Thymus (tissue), 14 donors: ENCODE measurements around the gene GAN. TPM values are rescaled to one million over a fixed set of nuclear protein-coding genes. Genes with fewer than 3 reads are reported as not detected.

Experiments
- DNase-seq, 9 donors: peaks; one replicate each; pipeline ENCODE4 v3.0.0-alpha.2; 2013; ENCODE audit warnings: low spot score in 9 of 9, low read depth in 6 of 9, missing footprints in 1 of 9
- H3K27ac ChIP-seq, 2 donors: one replicate each; pipeline ENCODE4 v1.5.1; 2013; ENCODE audit warnings: control low read depth in 1 of 2, low read depth in 1 of 2, low read length in 1 of 2, mild to moderate bottlenecking in 1 of 2, moderate library complexity in 1 of 2
- H3K27me3 ChIP-seq, 2 donors: one replicate each; pipeline ENCODE4 v1.5.1; 2013; ENCODE audit warnings: low read length in 1 of 2; ENCODE audit not compliant: control insufficient read depth in 2 of 2, insufficient read depth in 1 of 2
- H3K36me3 ChIP-seq, 2 donors: one replicate each; pipeline ENCODE4 v1.5.1; 2013; ENCODE audit warnings: low read length in 1 of 2, mild to moderate bottlenecking in 1 of 2, moderate library complexity in 1 of 2; ENCODE audit not compliant: control insufficient read depth in 2 of 2, insufficient read depth in 2 of 2
- H3K4me1 ChIP-seq, 2 donors: one replicate each; pipeline ENCODE4 v1.5.1; 2013; ENCODE audit warnings: low read length in 2 of 2; ENCODE audit not compliant: control insufficient read depth in 2 of 2, insufficient read depth in 2 of 2
- H3K4me3 ChIP-seq, 2 donors: one replicate each; pipeline ENCODE4 v1.5.1; 2013; ENCODE audit warnings: low read length in 2 of 2, control low read depth in 1 of 2, mild to moderate bottlenecking in 1 of 2
- H3K9me3 ChIP-seq, 2 donors: one replicate each; pipeline ENCODE4 v1.5.1; 2013; ENCODE audit warnings: low read length in 1 of 2, mild to moderate bottlenecking in 1 of 2; ENCODE audit not compliant: control insufficient read depth in 2 of 2, insufficient read depth in 1 of 2
- WGBS: extraction: QIAGEN DNeasy Blood & Tissue Kit; methylation state at CpG from one replicate; pipeline ENCODE4 v1.1.7; 2013; 5-methylcytosine and 5-hydroxymethylcytosine counted together
- long read RNA-seq, 10 donors: transcript quantifications; one replicate each; lab custom pipeline, GENCODE V29; 2026
- polyA plus RNA-seq: library from polyadenylated mRNA; stranded (reverse); fragments of 200-250 nt; gene quantifications from one replicate; pipeline ENCODE4 v1.2.3, GENCODE V29; 2013
- total RNA-seq: library from RNA; stranded (reverse); fragments of 120-200 nt; gene quantifications from one replicate; pipeline ENCODE4 v1.2.4, GENCODE V29; 2013
- donor health status: healthy.

Gene GAN
- total RNA-seq (2.5 TPM), polyA plus RNA-seq (2.4 TPM)
- long read RNA-seq, donor 1, result 0 reads
- long read RNA-seq, donor 2, result 0 reads
- long read RNA-seq, donor 3, result 0 reads
- long read RNA-seq, donor 4, result 0 reads
- long read RNA-seq, donor 5, partial matches to known transcripts, result 0 of 1 reads
- long read RNA-seq, donor 5, other reads (novel, unspliced or antisense), result 0 of 1 reads
- long read RNA-seq, donor 6, result 0 reads
- long read RNA-seq, donor 7, full-length matches to known transcripts, result 1 of 1 reads
- long read RNA-seq, donor 7, partial matches to known transcripts, result 0 of 1 reads
- long read RNA-seq, donor 7, other reads (novel, unspliced or antisense), result 0 of 1 reads
- long read RNA-seq, donor 8, result 0 reads
- long read RNA-seq, donor 9, result 0 reads
- long read RNA-seq, donor 10, result 0 reads

- DNase-seq, result peak; percentile 88 to 98 (median 94)
- Histone ChIP-seq H3K4me3 (peak within 1 kb of the TSS; percentile 91), H3K36me3 (no peaks in the 10 kb centered on the region), H3K4me1 (peaks cover 15 to 16% of the 10 kb centered on the region in 2 donors), H3K27me3 (no peaks in the 10 kb centered on the region), H3K9me3 (no peaks in the 10 kb centered on the region), H3K27ac (peak within 1 kb of the TSS; percentile 61 to 89)
- WGBS, result under 1% methylated on average over 75 of the region's 75 CpGs
Observed at GRCh38 chr16:81314603-81315270, at the start of gene GAN. GAN (plus strand) TSS chr16:81314962; CDS start chr16:81315114, 152 bp downstream.

GRCh38 chr16:81265052-81265451 lies 49.7 kb upstream of the GAN start:
- no peaks in the 10 kb centered on the region for H3K9me3 ChIP-seq
- no peaks in the 10 kb centered on the region for H3K27me3 ChIP-seq
- H3K27ac ChIP-seq, result no peak overlapping the region
- WGBS, result 97% methylated on average over 2 of the region's 2 CpGs
- no peak overlapping the region for H3K4me3 ChIP-seq
- no peaks in the 10 kb centered on the region for H3K36me3 ChIP-seq
- peaks cover 0 to 5% of the 10 kb centered on the region in 2 donors for H3K4me1 ChIP-seq
- no peak for DNase-seq

GRCh38 chr16:81265658-81266451 lies 48.9 kb upstream of the GAN start:
- Histone ChIP-seq H3K4me3 (no peak overlapping the region), H3K27ac (no peak overlapping the region), H3K27me3 (no peaks in the 10 kb centered on the region), H3K4me1 (peaks cover 0 to 5% of the 10 kb centered on the region in 2 donors), H3K36me3 (no peaks in the 10 kb centered on the region), H3K9me3 (no peaks in the 10 kb centered on the region)
- 90% methylated on average over 5 of the region's 5 CpGs for WGBS
- DNase-seq, result no peak

- Histone ChIP-seq H3K9me3 (no peaks in the 10 kb centered on the region), H3K27ac (no peak overlapping the region), H3K36me3 (no peaks in the 10 kb centered on the region), H3K4me1 (peaks cover 0 to 5% of the 10 kb centered on the region in 2 donors), H3K4me3 (no peak overlapping the region), H3K27me3 (no peaks in the 10 kb centered on the region)
- WGBS, result 27% methylated on average over 7 of the region's 7 CpGs
- peak in 1 of 9 donors; percentile 5 for DNase-seq
Observed at GRCh38 chr16:81266680-81267095, 48.1 kb upstream of the GAN start.

GRCh38 chr16:81268509-81268908 lies 46.3 kb upstream of the GAN start:
- Histone ChIP-seq H3K4me1 (peaks cover 0 to 5% of the 10 kb centered on the region in 2 donors), H3K27me3 (no peaks in the 10 kb centered on the region), H3K9me3 (no peaks in the 10 kb centered on the region), H3K27ac (no peak overlapping the region), H3K4me3 (no peak overlapping the region), H3K36me3 (no peaks in the 10 kb centered on the region)
- no peak for DNase-seq
- 96% methylated on average over 5 of the region's 5 CpGs for WGBS

- Histone ChIP-seq H3K27ac (no peak overlapping the region), H3K27me3 (no peaks in the 10 kb centered on the region), H3K9me3 (no peaks in the 10 kb centered on the region), H3K4me3 (no peak overlapping the region), H3K36me3 (no peaks in the 10 kb centered on the region), H3K4me1 (no peaks in the 10 kb centered on the region)
- DNase-seq, result no peak
- WGBS, result 82% methylated on average over 10 of the region's 10 CpGs
Observed at GRCh38 chr16:81273223-81273950, 41.4 kb upstream of the GAN start.

- Histone ChIP-seq H3K27me3 (no peaks in the 10 kb centered on the region), H3K9me3 (no peaks in the 10 kb centered on the region), H3K4me3 (no peak overlapping the region), H3K4me1 (no peaks in the 10 kb centered on the region), H3K36me3 (no peaks in the 10 kb centered on the region), H3K27ac (no peak overlapping the region)
- DNase-seq, result no peak
- WGBS, result 95% methylated on average over 9 of the region's 9 CpGs
Observed at GRCh38 chr16:81275064-81275532, 39.7 kb upstream of the GAN start.

- H3K27me3 ChIP-seq, result no peaks in the 10 kb centered on the region
- no peak overlapping the region for H3K4me3 ChIP-seq
- H3K27ac ChIP-seq, result no peak overlapping the region
- no peaks in the 10 kb centered on the region for H3K36me3 ChIP-seq
- no peak for DNase-seq
- 96% methylated on average over 9 of the region's 9 CpGs for WGBS
- H3K4me1 ChIP-seq, result no peaks in the 10 kb centered on the region
- no peaks in the 10 kb centered on the region for H3K9me3 ChIP-seq
Observed at GRCh38 chr16:81275795-81276194, 39.0 kb upstream of the GAN start.
